Stimulated activated CD8-positive, alpha-beta memory T cell treated with anti-CD3 and anti-CD28 coated beads, Interleukin-15, amount 100 ng/mL, for 1 hour (primary cell): ENCODE data around the gene ESPNL.

Experiments
- DNase-seq: peaks from one replicate; pipeline ENCODE4 v3.0.0-alpha.2; 2020; ENCODE audit warnings: low read depth

ESPNL gene

GRCh38 chr2:238075397-238075796 is 24.7 kb upstream of the ESPNL start:
- DNase-seq, result no peak

DNA sequence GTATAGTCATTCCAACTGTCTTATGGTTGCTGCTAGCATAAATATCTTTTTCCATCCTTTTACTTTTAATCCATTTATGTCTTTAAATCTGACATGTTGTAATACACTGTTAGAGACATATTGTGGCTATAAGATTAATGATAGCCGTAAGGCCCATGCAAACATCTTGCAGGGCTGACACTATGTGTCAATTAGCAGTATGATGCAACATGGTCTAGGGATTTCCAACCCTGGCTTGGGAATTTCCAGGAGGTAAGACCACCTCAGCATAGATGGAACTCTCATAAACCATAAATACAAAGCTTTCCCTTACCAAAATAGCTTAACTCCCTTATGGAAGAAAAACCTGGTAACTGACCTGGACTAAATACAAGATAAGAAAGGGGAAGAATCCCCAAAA is 22.8 kb upstream of the ESPNL start:
- DNase-seq, result no peak

GRCh38 chr2:238079874-238080327 is 20.2 kb upstream of the ESPNL start:
- no peak for DNase-seq

GRCh38 chr2:238080518-238080917 is 19.6 kb upstream of the ESPNL start:
- DNase-seq, result no peak

DNA sequence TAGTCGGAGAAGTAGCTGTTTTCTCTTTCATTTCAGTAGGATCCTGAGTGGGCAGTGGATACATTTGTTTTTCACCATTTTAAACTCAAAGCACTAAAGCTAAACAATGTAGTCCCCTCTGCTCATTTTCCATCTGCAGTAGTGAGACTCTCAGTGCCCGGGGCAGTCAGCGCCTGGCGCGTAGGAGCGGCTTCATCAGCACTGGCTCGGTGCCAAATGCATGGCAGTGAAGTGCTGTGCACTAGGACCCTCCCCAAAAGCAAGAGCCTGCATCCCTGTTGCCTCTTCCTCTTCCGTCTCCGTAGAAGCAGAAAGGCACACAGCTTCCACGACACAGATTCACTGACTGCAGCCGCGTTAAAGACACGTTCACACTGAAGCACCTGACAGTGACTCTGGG is 19.0 kb upstream of the ESPNL start:
- DNase-seq, result no peak

DNA sequence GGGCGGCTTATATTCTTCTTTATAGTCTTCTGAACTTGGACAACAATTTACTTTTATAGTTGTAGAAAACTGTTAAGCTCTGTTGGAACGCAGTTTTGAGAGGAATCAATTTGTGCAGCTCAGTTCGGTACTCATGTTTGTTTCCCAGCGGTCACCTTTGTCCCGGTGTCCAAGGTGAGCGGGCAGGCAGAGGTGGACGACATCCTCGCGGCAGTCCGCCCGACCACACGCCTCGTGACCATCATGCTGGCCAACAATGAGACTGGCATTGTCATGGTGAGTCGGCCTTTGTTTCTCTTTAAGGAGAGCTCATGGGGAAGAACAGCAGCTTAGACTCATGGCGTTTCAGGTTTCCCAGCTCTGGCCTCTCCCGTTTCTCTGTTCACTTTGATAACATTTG is 18.6 kb upstream of the ESPNL start:
- DNase-seq, result no peak

DNA sequence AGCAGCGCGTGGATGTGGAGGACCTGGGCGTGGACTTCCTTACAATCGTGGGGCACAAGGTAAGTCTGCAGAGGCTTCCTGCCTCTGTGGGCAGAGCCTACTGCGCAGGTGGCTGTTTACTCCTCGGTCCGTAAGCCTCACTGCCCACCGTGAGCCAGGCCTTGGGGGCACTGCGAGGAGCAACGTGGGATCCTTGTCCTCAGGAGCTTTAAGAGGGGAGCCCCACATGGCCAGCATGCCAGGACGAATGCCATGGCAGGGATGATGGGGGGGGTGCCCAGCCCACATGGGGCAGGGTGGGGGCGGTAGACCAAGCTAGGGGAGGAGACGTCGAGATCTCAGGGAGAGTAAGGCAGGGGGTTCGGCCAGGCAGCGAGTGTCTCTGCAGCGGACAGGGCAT is 18.0 kb upstream of the ESPNL start:
- no peak for DNase-seq

- no peak for DNase-seq
Observed at GRCh38 chr2:238082827-238083226, 17.3 kb upstream of the ESPNL start.

GRCh38 chr2:238083919-238084318 is 16.2 kb upstream of the ESPNL start:
- DNase-seq, result no peak

- no peak for DNase-seq
Observed at GRCh38 chr2:238084761-238085160, 15.4 kb upstream of the ESPNL start.

GRCh38 chr2:238085899-238086298 is 14.2 kb upstream of the ESPNL start:
- DNase-seq, result no peak

DNA sequence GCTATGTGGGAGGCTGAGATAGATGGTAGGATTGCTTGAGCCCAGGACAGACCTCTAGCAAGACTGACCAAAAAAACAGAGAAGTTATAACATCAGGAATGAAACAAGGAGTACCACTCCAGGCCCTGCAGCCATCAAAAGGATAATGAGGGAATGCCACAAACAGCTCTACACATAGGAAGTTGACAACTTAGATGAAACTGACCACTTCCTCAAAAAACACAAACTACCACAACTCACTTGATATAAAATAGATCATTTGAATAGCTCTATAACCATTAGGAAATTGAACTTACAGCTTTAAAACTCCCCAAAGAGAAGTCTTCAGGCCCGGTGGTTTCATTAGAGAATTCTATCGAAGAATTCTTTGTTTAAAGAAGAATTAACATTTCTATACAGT is 12.9 kb upstream of the ESPNL start:
- DNase-seq, result no peak

GRCh38 chr2:238090887-238091286 is 9.3 kb upstream of the ESPNL start:
- DNase-seq, result no peak

DNA sequence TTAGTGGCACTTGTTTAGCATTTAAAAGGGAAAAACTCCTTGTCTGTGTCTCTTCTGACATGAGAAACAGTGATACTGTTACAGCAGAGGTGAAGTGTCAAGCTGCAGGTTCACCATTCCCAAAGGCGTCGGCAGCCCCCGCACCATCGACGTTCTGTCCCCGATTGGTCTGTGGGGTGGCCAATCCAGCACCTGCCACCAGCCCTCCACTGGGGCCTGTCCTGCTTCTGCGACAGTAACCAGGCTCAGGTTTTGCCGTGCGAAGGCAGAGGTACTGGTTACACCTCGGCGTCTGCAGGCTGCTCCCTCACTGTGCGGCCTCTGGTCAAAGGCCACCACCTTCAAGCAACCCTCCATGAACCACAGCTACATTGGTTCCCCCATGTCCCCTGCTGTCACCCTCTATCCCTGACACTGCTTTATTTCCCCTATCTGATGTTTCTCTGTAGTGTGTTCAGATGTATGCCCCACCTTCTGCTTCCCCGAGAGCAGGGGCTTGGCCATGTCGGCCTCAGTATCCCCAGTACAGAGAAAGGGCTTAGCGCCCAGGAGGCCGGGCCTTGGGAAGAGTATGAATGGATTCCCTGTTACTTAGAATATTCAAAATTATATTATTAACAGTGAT is 8.6 kb upstream of the ESPNL start:
- DNase-seq, result no peak

DNA sequence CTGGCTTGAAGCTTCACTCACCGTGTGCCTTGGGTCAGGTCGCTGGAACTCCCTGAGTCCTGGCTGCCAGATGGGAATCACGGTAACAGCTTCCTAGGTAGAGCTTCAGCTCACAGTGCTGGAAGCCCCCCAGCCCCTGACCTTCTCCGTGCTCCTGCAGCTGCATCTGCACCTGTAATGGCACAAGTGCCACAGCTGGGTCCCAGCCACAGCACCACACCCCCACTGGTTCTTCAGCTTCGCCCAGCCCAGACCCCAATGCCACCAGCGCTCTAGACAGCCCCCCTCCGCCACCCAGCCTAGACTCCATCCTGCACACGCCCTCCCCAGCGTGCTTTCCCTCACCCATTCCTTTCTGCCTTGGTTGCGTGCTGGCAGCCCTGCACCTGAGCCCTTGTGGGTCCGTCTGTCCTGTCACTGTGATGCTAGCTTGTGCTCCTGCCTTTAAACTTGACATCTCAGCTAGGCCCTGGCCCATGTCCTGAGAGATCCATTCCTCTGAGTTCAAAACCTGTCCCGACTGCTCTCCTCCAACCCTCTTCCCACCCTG is 7.6 kb upstream of the ESPNL start:
- DNase-seq, result no peak

DNA sequence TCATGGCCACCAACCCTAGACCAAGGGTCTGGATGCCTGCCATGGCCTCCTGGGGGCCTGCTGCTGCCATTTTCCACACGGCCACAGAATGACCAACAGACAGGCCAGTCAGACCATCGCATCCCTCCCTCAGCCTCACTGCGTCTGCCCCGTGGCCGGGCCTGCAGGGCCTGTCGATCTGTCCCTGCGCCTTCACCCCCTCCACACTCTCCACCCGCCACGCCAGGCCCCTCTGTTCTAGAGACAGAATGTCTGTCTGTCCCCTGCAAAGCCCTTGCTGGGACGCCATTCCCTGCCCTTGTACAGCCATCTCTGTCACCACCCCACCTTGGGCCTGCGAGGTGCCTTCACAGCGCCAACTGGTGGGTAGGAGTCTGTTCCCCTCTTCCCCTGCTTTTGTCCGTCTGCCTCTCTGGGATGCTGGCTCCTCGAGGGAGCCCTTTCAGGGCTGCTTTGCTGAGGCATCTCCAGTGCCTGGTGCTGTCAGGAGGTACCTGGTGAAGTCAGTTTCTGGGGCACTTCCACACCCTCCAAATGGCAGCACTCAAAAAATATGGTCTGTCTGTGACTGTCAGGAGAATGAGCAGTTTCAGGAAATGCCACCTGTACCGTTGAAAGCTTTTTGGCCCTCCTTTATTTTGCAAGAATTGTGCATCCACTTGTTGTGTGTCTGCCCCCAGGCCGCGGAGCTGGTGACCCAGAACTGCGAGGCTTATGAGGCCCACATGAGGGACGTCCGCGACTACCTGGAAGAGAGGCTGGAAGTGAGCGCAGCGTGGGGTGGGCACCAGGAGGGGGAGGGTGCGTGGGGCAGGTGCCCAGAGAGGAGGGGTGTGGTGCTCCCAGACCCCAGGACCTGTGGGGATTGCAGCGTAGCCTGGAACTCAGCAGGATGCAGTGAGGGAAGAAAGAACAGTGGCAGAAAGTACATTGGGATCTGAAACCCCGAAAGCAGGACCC is 6.7 kb upstream of the ESPNL start:
- no peak for DNase-seq

GRCh38 chr2:238094438-238095022 is 5.6 kb upstream of the ESPNL start:
- DNase-seq, result no peak

GRCh38 chr2:238095143-238095542 is 5.0 kb upstream of the ESPNL start:
- no peak for DNase-seq

DNA sequence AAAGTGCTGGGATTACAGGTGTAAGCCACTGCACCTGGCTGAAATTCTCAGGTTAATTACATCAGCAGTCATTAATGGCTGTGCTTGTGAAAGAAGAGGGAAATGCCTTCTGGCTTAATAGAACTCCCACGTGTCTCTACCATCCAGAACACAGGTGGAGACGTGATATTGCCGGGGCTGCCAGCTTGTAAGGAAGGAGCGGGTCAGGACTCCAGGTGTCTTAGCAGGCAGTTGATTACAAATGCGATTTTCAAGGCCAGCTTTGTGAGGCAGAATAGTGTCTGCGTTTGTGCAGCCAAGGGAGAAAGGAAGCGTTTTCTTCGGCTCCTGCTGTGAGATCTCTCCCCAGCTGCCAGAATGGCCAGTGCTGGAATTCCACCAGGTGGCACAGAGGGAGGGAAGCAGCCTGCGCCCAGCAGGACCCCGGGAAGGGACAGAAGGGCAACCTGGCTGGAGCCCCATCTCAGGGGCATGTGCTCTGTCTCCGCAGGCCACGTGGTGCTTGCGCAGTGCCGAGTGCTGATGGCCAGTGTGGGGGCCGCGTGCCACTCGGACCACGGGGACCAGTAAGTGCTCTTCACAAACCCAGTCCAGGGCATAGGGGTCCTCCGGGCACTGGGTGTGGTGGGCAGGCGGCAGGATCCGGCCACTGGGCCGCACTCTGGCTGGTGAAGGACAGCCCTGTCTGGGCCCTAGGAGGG is 3.7 kb upstream of the ESPNL start:
- no peak for DNase-seq

DNA sequence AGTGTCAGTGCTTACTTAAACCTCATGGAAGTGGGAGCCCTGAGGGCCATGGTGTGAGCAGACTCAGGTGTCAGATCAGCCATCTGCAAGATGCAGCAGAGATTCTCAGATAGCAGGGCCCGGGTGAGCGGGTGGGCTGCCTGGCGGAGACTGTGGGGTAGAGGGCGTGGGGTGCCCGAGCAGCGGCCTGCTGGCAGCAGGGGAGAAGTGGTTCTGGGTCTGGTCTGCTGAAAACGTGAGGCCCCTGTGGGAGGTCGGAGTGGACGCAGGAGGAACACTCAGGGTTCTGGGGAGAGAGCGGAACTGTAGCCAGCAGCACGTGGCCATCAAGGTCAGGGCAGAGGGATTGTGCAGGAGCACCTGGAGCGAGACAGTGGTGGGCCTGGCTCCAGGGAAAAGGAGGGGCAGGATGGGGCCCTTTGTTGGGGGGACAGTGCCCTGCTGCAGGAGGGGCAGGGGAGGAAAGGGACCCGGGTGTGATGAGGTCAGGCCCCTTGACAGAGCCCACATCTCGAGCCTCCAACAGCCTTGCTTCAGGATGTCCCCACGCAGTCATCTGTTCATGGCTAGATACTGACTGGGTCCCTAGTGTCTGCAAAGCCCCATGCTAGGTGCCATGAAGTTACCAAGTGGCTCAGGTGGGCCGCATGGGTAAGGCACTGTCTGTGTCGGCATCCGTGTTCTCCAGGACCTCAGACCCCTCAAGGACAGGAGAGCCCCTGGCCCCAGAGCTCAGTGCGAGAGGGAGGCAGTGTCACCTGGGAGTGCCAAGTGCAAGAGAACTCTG is 2.7 kb upstream of the ESPNL start:
- DNase-seq, result no peak
